Skeletal muscle cell (primary cell): ENCODE measurements around the gene PLAAT2.
"Not testable (repeated sequence)": the region's sequence is repeated elsewhere in the genome, so short reads cannot be mapped to it uniquely, and the experiment has no call there.

ENCODE experiments used
- DNase-seq: peaks from one replicate; pipeline ENCODE4 v3.0.0-alpha.2; 2010; ENCODE audit warnings: low read depth
- H3K4me3 ChIP-seq: 2 replicates; pipeline ENCODE4 v1.5.1; 2011; ENCODE audit warnings: low read depth, mild to moderate bottlenecking, control low read depth, low read length, moderate library complexity

Gene PLAAT2

DNA sequence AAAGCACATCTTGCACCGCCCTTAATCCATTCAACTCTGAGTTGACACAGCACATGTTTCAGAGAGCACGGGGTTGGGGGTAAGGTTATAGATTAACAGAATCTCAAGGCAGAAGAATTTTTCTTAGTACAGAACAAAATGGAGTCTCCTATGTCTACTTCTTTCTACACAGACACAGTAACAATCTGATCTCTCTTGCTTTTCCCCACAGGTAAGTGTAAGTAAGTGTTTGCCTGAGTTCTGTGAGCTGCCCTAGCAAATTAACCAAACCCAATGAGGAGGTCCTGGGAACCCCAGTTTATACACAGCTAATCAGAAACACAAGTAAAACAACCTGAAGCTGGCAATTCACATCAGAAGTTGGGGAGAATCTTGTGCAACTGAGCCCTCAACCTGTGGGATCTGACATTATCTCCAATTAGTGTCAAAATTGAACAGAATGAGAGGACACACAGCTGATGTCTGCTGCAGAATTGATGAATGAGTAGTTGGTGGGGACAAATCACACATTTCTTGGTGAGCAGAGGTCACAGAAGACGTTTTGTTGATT is 34.4 kb downstream of the PLAAT2 start:
- not testable (repeated sequence) for H3K4me3 ChIP-seq

DNA sequence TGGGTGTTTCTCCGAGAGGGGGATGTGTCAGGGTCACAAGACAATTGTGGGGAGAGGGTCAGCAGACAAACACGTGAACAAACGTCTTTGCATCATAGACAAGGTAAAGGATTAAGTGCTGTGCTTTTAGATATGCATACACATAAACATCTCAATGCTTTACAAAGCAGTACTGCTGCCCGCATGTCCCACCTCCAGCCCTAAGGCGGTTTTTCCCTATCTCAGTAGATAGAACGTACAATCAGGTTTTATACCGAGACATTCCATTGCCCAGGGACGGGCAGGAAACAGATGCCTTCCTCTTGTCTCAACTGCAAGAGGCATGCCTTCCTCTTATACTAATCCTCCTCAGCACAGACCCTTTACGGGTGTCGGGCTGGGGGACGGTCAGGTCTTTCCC is 35.0 kb downstream of the PLAAT2 start:
- not testable (repeated sequence) for DNase-seq, H3K4me3 ChIP-seq

More for the DNA sequence above, 34.4 kb downstream of the PLAAT2 start:
- DNase-seq: not testable (repeated sequence)

DNA sequence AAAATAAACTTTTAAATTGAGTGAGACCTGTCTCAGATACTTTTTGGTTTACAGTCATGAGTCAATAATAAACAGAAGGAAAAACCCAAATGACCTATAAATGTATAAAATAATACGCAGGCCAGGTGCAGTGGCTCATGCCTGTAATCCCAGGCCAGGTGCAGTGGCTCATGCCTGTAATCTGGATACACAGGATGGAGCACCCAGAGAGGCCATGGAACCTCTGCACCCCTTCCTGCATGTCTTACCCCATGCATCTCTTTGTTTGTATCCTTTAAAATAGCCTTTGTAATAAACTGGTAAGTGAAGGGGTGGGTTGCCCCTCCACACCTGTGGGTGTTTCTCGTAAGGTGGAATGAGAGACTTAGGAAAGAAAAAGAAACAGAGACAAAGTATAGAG is 35.5 kb downstream of the PLAAT2 start:
- H3K4me3 ChIP-seq: no peak overlapping the region
- DNase-seq: no peak

DNA sequence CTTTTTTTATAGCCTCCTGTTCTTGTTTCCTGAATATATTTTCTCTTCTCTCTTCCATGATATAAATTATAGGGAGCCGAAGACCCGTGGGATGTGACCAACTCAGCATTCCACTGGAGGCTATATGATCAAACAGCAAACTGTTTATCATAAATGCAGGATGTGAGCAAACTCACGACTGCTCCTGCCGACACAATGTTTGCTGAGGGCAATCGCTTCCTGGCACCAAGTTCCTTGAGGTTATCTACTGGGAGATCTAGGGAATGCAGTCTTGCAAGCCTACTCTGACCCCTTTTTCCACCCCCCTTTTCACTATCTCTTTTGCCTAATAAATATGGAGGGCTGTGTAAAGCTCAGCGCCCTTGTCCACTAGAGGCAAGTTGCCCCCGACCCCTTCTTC is 40.0 kb downstream of the PLAAT2 start:
- no peak for DNase-seq
- no peak overlapping the region for H3K4me3 ChIP-seq

DNA sequence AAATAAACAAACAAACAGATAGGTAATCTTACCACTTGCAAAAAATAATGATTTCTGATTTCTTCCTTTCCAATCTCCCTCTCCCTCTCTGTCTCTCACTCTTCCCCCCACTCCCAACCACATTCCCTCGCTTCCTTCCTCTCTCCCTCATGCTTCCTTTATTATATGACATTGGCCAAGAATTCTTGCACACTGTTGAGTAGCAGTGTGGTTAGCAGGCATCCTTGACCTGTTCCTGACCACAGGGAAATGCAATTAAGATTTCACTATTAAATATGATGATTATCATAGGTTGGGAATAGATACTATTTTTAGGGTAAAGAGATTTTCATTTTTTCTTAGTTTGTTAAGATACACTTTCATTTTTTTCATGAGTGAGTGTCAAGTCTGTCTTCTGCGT is 41.3 kb downstream of the PLAAT2 start:
- H3K4me3 ChIP-seq: no peak overlapping the region
- DNase-seq: no peak

DNA sequence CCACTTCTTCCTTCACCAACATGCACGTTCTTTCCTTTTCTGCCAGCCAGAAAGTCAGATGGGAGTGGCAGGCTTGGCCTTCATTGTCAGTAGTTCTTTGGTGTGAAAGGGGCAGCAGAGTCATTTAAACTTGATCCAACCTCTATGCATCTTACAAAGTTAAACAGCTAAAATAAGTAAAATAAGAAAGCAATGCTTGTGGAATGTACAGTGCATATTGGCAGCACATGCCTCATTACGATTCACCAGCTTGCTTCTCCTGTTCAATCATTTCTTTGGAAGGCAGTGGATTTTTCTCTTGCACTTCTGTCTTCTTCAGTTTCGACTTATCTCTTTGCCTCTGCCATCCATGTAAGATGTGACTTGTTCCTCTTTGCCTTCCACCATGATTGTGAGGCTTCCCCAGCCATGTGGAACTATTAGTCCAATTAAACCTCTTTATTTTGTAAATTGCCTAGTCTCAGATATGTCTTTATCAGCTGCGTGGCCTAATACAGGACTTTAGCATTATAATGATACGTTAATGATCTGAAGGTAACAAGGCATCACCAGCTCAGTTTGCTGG is 42.5 kb downstream of the PLAAT2 start:
- H3K4me3 ChIP-seq: no peak overlapping the region

DNA sequence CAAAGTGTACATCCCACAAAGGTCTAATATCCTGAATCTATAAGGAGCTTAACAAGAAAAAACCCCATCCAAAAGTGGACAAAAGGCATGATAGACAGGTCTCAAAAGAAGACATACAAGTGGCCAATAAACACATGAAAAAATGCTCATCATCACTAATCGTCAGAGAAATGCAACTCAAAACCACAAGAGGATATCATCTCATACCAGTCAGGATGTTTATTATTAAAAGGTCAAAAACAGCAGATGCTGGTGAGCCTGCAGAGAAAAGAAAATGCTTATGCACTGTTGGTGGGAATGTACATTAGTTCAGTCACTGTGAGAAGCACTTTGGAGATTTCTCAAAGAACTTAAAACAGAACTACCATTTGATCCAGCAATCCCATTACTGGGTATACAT is 44.6 kb downstream of the PLAAT2 start:
- DNase-seq: no peak
- no peak overlapping the region for H3K4me3 ChIP-seq

More for the DNA sequence above, 42.5 kb downstream of the PLAAT2 start:
- DNase-seq: no peak

DNA sequence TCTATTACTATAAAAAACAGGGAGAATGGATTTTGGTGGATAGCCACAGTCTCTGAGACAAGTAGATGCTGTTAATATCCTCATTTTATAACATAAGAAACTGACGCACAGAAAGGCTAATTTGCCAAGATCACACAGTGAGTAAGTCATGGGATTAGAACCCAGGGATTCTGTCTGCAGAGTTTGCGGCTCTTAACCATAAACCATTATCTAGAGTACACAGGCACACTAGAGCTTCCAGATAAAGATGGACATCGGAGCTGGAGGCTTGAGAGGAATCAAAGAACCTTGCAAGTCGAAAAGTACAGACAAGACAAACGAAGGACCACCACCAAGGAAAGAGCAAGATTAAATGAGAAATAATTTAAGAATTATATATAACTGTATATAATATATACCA is 46.0 kb downstream of the PLAAT2 start:
- H3K4me3 ChIP-seq: no peak overlapping the region
- no peak for DNase-seq

DNA sequence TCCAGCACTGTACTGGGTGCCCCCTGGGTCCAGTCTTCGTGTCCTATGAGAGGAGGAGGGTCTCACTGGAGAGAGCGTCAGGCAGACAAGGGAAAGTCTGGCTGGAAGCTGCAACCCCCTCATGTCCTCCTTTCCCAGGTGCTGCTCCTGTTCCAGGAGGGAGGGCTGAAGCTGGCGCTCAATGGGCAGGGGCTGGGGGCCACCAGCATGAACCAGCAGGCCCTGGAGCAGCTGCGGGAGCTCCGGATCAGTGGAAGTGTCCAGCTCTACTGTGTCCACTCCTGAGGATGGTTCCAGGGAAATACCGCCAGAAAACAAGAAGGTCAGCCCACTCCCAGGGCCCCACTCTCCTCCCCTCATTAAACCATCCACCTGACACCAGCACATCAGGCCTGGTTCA is 47.1 kb downstream of the PLAAT2 start:
- H3K4me3 ChIP-seq: no peak overlapping the region
- DNase-seq: no peak

DNA sequence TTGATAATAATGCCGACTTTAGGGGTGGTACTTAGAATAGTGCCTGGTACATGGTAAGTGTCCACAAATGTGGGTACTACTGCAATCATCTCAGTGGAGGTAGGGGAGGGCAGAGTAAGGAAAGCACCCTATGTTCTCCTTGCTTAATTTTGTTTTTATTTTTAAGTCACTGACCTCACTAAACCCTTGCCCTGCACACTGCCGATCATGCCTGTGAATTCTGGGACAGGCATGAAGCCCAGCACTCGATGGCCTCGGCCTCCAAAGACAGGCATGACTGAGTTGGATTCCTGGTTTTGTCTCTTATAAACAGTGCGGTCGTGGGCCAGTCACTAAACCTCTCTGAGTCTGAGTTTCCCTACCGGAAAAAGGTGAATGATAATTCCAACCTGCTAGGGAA is 50.4 kb downstream of the PLAAT2 start:
- H3K4me3 ChIP-seq: no peak overlapping the region
- no peak for DNase-seq

DNA sequence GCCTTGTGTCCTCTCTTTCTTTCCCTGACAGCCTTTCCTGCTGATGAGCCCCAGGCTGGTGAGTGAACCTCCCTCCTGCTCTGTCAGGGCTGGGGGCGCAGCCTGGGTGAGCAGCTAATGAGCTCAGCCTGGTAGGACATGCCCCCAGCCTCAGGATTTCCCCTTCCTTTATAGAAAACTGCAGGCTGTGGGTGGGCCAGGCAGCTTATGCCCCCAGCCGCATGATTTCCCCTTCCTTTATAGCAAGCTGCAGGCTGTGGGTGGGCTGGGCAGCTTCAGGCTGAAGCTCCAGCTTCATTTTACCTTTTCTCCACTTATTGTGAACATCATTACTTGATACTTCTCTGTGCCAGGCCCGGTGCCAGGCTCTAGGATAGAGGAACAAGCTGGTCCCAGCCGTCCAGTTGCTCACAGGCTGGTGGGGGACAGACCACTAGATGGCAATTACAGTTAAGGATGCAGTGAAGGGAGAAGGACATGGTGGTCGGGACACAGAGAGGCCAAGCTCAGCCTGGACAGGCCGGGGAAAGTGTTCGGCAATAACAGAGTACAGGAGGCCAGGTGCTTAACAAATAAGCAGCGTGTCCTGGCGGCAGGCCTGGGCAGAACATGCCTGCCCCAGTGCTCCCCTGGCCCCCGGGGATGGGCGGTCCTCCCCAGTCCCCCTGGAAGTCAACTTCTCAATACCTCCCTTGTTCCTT is 52.0 kb downstream of the PLAAT2 start:
- no peak for DNase-seq
- H3K4me3 ChIP-seq: no peak overlapping the region

DNA sequence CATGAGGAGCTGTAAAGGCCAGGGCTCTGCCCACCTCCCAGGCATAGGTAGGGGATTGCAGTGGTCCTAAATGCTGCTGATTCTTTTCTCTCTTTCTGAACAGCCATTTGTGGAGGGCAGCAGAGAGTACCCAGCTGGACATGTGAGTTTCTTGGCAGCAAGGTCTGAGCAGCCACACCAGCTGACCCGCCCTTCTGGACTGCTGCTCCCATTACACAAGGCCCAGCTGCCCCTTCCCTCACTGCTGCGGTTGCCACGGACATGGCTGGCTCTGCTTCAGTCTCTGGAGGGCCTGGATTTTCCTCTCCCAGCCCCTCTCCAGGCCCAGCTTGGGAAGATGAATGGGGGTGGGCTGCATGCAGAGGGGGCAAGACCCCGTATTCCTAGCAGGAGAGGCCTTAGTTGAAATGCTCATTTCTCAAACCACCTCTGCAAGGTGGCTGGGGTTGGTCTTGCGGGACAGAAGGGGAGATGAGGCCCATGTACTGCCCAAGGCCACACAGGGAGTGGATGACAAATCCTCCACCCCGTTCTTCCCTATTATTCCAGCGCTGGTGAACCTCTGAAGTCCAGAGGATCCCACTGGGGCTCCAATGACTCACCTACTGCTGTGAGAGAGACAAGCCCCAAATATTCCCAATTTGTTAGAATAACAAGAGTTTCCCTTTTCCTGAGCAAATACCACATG is 52.7 kb downstream of the PLAAT2 start:
- peak; percentile 41 for DNase-seq

DNA sequence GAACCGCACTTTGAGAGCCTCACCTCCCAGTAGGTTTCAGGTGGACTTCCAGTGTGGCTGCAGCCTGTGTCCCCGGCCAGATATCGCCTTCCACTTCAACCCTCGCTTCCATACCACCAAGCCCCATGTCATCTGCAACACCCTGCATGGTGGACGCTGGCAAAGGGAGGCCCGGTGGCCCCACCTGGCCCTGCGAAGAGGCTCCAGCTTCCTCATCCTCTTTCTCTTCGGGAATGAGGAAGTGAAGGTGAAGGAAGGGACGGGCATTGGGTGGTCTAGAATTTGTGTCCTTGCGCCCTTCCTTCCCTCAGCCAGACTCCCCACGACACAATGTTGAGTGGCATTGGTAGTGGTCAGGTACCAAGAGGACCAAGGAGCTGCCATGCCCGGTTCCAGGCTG is 54.4 kb downstream of the PLAAT2 start:
- H3K4me3 ChIP-seq: no peak overlapping the region
- DNase-seq: no peak

More for the DNA sequence above, 52.7 kb downstream of the PLAAT2 start:
- no peak overlapping the region for H3K4me3 ChIP-seq

DNA sequence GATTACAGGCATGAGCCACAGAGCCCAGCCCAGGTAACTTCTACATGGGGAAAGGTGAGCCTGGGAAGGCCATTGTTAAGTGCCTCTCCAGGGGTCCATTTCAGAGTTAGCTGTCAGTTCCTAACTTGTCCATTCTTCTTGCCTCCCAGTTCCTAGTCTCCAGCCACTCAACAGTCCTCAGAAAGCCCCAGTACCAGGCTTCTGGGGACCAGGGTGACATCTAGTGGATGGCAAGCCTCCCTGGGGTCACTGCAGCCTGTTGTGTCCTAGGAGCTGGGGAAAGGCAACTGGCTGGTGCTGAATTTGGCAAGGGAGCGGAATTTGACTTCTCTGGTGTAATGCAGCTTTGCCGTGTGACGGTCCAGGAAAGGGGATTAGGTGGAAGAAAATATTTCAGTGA is 55.2 kb downstream of the PLAAT2 start:
- H3K4me3 ChIP-seq: no peak overlapping the region
- no peak for DNase-seq

DNA sequence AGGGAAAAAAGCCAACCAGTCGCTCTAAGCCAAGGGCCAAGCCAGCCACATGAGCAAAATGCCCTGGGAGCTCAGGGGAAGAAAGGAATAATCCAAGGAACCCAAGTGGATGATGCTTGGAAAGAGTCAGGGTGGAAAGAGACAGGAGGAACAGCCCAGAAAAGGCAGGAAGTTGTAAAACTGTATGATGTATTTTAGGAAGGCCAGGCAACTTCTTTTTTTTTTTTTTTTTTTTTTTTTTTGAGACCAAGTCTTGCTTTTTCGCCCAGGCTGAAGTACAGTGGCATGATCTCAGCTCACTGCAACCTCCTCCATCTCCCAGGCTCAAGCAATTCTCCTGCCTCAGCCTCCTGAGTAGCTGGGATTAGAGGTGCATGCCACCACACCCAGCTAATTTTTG is 55.7 kb downstream of the PLAAT2 start:
- no peak for DNase-seq
- no peak overlapping the region for H3K4me3 ChIP-seq

DNA sequence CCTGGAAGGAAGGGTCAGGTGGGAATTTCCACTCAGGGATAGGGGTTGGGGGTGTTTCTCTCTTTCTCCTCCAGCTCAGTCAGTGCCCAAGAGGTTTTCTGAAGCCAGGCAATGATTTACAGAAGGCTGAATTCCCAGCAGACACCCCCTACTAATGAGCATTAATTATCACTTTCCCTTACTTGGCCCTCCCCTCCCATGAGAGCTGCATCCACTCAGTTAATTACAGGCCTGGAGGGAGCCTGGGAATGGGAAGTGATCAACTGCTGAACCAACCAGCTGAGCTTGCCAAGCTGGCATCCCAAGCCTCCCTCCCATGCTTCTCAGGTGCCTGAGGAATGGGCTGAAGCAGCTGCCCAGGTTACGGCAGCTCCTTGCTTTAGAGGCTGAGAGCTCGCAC is 56.3 kb downstream of the PLAAT2 start:
- no peak for DNase-seq
- no peak overlapping the region for H3K4me3 ChIP-seq

DNA sequence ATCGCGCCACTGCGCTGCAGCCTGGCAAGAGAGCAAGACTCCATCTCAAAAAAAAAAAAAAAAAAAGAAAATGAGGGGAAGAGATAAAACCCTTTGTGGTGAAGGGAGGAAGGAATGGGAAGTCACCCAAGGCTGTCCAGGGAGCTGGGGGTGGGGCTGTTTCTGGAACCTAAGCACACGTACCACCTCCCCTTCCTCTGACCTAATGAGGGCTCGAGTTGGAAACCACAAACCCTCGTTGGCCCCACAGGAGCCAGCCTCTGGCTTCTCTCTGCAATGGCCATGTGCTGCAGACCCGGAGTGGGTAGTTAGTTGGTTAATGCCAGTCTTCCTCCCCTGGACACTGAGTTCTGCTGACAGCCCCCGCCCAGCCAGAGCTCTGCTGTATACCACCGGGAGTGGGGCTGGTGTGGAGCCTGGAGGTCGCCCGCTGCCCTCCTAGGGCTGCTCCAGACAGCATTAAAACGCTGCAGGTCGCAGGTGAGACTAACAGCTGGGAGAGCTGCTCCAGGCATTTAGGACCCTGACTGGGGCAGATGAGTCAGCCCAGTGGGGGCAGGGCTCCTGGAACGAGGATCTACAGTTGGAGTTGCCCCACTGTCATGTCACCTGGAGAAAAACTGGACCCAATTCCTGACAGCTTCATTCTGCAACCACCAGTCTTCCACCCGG is 57.2 kb downstream of the PLAAT2 start, which contains the start of gene LGALS12:
Gene LGALS12 (plus strand): TSS at position 228 of the 672 bp plus-strand sequence. CDS start 375 bp downstream, at position 603.
- H3K4me3 ChIP-seq: no peak within 1 kb of the TSS
- DNase-seq: no peak

DNA sequence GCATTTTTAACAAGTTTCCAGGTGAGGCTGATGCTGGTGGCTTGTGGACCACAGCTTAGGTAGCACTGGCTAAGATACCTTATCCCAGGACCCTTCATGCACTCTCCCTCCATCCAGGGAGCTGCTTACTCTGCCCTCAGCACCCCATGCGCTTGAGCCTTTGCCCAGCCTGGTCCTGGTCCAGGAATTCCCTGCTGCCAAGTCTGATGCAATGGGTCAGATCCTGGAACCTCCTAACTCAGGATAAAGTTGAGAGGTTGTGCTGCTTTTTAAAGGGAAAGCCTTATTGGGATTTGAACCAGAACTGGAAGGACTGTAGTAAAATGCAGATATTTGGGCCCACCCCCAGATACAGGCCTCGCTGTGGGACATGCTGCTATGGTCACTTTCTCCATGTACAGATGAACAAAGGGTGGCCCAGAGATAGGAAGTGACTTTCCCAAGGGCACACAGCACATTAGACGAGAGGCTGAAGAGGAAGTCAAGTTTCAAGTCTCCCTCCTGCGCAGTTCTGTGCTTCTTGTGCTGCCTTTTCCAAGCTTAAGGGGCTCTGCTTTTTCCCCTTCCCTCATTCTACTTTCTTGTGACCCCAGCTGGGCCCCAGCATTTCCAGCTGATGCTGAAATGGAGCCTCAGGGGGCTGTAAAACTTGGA is 58.1 kb downstream of the PLAAT2 start:
- no peak for DNase-seq
- no peak overlapping the region for H3K4me3 ChIP-seq

DNA sequence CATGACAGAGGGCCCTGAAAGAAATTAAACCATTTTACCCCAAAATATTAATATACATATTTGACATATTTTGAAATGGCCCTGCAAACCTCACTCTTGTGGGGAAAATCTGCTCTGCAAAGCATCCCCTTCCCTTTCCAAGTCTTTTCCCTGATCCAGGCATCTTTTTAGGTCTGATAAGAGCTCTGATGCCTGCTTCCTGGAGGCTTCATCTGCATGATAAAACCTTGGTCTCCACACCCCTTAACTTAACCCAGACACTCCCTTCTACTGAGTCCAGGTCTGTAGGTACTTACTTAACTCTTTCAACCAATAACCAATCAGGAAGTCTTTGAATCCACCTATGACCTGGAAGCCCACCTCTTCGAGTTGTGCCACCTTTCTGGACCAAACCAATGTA is 59.1 kb downstream of the PLAAT2 start:
- H3K4me3 ChIP-seq: no peak overlapping the region
- no peak for DNase-seq
